ENCODE data around the gene ZFP69. TPM values are rescaled to one million over a fixed set of nuclear protein-coding genes. Genes with fewer than 3 reads are reported as not detected.
A peak's percentile ranks its signal among the peaks of the same experiment; 100 is the strongest.

The ZFP69 gene
- total RNA-seq, 1 donor from 2014 or later, result 8.9 TPM

GRCh38 chr1:40507973-40508372, 30.9 kb downstream of the ZFP69 start:
- DNase-seq (ENCODE audit: low spot score), result no peak
- peaks cover 3% of the 10 kb centered on the region for H3K79me2 ChIP-seq (ENCODE audit: low read depth)
- H3K4me2 ChIP-seq, result peak overlapping the region; percentile 78
- Mint-ChIP-seq H3K36me3 (peaks cover 29% of the 10 kb centered on the region), H3K27me3 (ENCODE audit: insufficient read depth, low read depth) (peaks cover 10% of the 10 kb centered on the region), H3K9me3 (peaks cover 64% of the 10 kb centered on the region), H3K4me3 (peak overlapping the region; percentile 88), H3K4me1 (peaks cover 7% of the 10 kb centered on the region), H3K27ac (no peak overlapping the region)
- no peaks in the 10 kb centered on the region for H3F3A ChIP-seq (ENCODE audit: low read depth)
- no peaks in the 10 kb centered on the region for H4K20me1 ChIP-seq (ENCODE audit: low read depth)
- peaks cover 6% of the 10 kb centered on the region for H3K9me3 ChIP-seq (ENCODE audit: low read depth)
- peak overlapping the region; percentile 95 for H2AFZ ChIP-seq (replicated peaks)
- H3K36me3 ChIP-seq, result peaks cover 3% of the 10 kb centered on the region
- no peak for TF ChIP-seq EZH2 (IDR thresholded peaks at IDR 0.05)
- TF ChIP-seq, protein P1, sequence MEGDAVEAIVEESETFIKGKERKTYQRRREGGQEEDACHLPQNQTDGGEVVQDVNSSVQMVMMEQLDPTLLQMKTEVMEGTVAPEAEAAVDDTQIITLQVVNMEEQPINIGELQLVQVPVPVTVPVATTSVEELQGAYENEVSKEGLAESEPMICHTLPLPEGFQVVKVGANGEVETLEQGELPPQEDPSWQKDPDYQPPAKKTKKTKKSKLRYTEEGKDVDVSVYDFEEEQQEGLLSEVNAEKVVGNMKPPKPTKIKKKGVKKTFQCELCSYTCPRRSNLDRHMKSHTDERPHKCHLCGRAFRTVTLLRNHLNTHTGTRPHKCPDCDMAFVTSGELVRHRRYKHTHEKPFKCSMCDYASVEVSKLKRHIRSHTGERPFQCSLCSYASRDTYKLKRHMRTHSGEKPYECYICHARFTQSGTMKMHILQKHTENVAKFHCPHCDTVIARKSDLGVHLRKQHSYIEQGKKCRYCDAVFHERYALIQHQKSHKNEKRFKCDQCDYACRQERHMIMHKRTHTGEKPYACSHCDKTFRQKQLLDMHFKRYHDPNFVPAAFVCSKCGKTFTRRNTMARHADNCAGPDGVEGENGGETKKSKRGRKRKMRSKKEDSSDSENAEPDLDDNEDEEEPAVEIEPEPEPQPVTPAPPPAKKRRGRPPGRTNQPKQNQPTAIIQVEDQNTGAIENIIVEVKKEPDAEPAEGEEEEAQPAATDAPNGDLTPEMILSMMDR (IDR thresholded peaks at IDR 0.05), result no peak
- no peak for TF ChIP-seq EZH2phosphoT487 (IDR thresholded peaks at IDR 0.05)
- H3K9ac ChIP-seq, result no peak overlapping the region
- peak overlapping the region; percentile 51 for H3K4me3 ChIP-seq
- peaks cover 5% of the 10 kb centered on the region for H3K4me1 ChIP-seq
- H3K27me3 ChIP-seq, result peaks cover 7% of the 10 kb centered on the region
- H3K27ac ChIP-seq, result no peak overlapping the region

DNA sequence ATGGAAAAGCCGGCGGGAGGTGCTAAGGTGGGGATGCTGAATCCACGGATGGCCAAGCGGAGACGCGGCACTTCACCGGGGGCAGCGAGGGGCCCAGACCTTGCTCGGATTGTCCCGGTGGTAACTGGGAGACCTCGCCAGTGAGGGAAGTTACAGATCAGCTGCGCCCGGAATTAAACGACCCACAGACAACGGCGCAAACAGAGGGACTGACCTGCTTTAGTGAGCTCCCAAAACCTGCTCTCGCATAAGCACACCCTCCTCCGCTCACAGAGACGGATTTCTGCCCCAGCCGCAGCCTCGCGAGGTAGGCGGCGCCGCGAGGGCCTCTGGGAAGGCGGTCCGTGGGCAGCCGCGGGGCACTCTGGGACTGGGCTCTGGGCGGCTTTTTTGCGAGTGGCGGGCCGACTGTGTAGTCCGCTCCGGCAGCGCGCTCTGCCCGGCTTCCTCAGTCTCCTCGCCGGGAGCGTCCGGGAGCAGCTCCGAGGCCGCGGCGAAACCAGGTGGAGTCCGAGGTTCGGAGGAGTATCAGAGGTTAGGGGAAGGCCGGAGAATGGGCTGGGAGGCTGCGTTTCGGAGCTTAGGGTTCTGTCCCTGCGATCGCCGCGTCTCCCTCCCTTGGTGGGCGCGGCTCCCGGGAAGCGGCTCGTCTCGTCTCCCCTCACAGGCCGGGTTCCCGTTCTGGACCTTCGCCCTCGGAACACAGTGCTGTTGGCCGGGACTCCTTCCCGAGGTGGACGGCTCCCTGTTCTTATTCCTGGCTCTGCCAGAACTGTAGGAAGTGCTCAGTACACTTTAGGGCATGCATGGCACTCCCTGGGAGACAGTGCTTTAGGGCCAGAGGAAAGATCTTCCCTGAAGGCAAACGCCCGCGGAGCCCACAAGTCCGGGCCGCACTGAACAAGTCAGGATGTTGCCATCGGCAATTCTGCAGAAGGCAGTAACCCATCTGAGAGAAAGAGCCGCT, 31.6 kb downstream of the ZFP69 start, which contains the start of gene EXO5:
EXO5 (plus strand) TSS at position 393 of the 967 bp plus-strand sequence. CDS start 5,778 bp downstream, outside the sequence.
- DNase-seq (ENCODE audit: low spot score), result peak; percentile 57
- H3K9ac ChIP-seq, result peak within 1 kb of the TSS; percentile 18
- H3F3A ChIP-seq (ENCODE audit: low read depth), result no peaks in the 10 kb centered on the region
- Mint-ChIP-seq H3K9me3 (peaks cover 60% of the 10 kb centered on the region), H3K4me1 (peaks cover 7% of the 10 kb centered on the region), H3K27ac (peak within 1 kb of the TSS; percentile 67), H3K27me3 (ENCODE audit: insufficient read depth, low read depth) (peaks cover 10% of the 10 kb centered on the region), H3K4me3 (peak within 1 kb of the TSS; percentile 88), H3K36me3 (peaks cover 27% of the 10 kb centered on the region)
- no peak within 1 kb of the TSS for H3K27ac ChIP-seq
- peaks cover 6% of the 10 kb centered on the region for H3K9me3 ChIP-seq (ENCODE audit: low read depth)
- H4K20me1 ChIP-seq (ENCODE audit: low read depth), result no peaks in the 10 kb centered on the region
- peak within 1 kb of the TSS; percentile 78 for H3K4me2 ChIP-seq
- peak within 1 kb of the TSS; percentile 51 for H3K4me3 ChIP-seq
- H3K4me1 ChIP-seq, result peaks cover 5% of the 10 kb centered on the region
- H2AFZ ChIP-seq (replicated peaks), result peak within 1 kb of the TSS; percentile 95
- H3K79me2 ChIP-seq (ENCODE audit: low read depth), result peaks cover 3% of the 10 kb centered on the region
- H3K27me3 ChIP-seq, result peaks cover 7% of the 10 kb centered on the region
- TF ChIP-seq EZH2phosphoT487 (IDR thresholded peaks at IDR 0.05), result no peak
- TF ChIP-seq, protein P1 (IDR thresholded peaks at IDR 0.05), result no peak
- no peak for TF ChIP-seq EZH2 (IDR thresholded peaks at IDR 0.05)
- peaks cover 3% of the 10 kb centered on the region for H3K36me3 ChIP-seq

DNA sequence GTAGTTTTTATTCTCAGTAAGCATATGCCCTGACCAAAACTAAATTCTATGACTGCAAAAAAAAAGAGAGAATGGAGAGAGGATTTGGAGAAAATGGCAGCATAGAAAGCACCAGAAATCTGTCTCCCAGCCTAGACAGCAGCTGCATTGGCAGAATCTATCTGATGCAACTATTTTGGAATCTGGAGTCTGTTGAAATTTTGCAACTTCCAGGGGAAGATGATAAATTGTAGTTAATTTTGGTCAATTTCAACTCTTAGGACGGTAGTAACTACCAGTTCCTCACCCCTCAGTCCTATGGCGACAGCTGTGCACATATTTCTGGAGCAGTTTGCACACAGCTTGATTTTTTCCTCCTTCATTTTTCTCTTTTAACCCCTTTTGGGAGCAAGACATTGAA, 42.4 kb downstream of the ZFP69 start:
- peaks cover 29% of the 10 kb centered on the region for H3K36me3 Mint-ChIP-seq
- Histone ChIP-seq H3K4me3 (no peak overlapping the region), H3K9me3 (ENCODE audit: low read depth) (peaks cover 12% of the 10 kb centered on the region), H3K27ac (no peak overlapping the region), H4K20me1 (ENCODE audit: low read depth) (no peaks in the 10 kb centered on the region), H3F3A (ENCODE audit: low read depth) (no peaks in the 10 kb centered on the region), H3K9ac (no peak overlapping the region), H3K4me1 (no peaks in the 10 kb centered on the region), H3K27me3 (no peaks in the 10 kb centered on the region), H3K79me2 (ENCODE audit: low read depth) (no peaks in the 10 kb centered on the region), H3K36me3 (peaks cover 10% of the 10 kb centered on the region), H2AFZ (replicated peaks) (no peak overlapping the region), H3K4me2 (no peak overlapping the region)
- no peaks in the 10 kb centered on the region for H3K4me1 Mint-ChIP-seq
- no peak overlapping the region for H3K4me3 Mint-ChIP-seq
- no peak for DNase-seq (ENCODE audit: low spot score)
- peaks cover 3% of the 10 kb centered on the region for H3K27me3 Mint-ChIP-seq (ENCODE audit: insufficient read depth, low read depth)
- H3K9me3 Mint-ChIP-seq, result peaks cover 73% of the 10 kb centered on the region
- TF ChIP-seq EZH2phosphoT487 (IDR thresholded peaks at IDR 0.05) (no peak), EZH2 (IDR thresholded peaks at IDR 0.05) (no peak)
- TF ChIP-seq, protein P1 (IDR thresholded peaks at IDR 0.05), result no peak
- H3K27ac Mint-ChIP-seq, result no peak overlapping the region
